NCI-H510A treated with DMSO at 0.1 percent for 48 hours (cell line): ENCODE measurements around the gene DMAC2L.
"Not testable (repeated sequence)": the region's sequence is repeated elsewhere in the genome, so short reads cannot be mapped to it uniquely, and the experiment has no call there.

ENCODE experiments used
- DNase-seq: peaks from one replicate; lab custom pipeline; 2025; lab: John Stamatoyannopoulos, UW

The DMAC2L gene

GRCh38 chr14:50311972-50312733 is at the start of gene DMAC2L, which contains the start of gene L2HGDH:
DMAC2L (plus strand) TSS chr14:50312324; CDS start chr14:50321488, 9,164 bp downstream.
L2HGDH (minus strand) TSS chr14:50312229; CDS start chr14:50312150, 79 bp downstream.
- DNase-seq, result peak; percentile 95

GRCh38 chr14:50262865-50263264 is 49.3 kb upstream of the DMAC2L start:
- no peak for DNase-seq

GRCh38 chr14:50263321-50263720 is 48.8 kb upstream of the DMAC2L start:
- DNase-seq, result no peak

- no peak for DNase-seq
Observed at GRCh38 chr14:50265029-50265428, 47.1 kb upstream of the DMAC2L start.

- no peak for DNase-seq
Observed at GRCh38 chr14:50270932-50271331, 41.2 kb upstream of the DMAC2L start.

GRCh38 chr14:50272498-50272897 is 39.6 kb upstream of the DMAC2L start:
- DNase-seq, result no peak

GRCh38 chr14:50285861-50286260 is 26.3 kb upstream of the DMAC2L start:
- DNase-seq, result no peak

- no peak for DNase-seq
Observed at GRCh38 chr14:50288146-50288545, 24.0 kb upstream of the DMAC2L start.

GRCh38 chr14:50290306-50290705 is 21.8 kb upstream of the DMAC2L start:
- DNase-seq, result no peak

GRCh38 chr14:50299585-50299984 is 12.5 kb upstream of the DMAC2L start:
- DNase-seq, result no peak

GRCh38 chr14:50301914-50302313 is 10.2 kb upstream of the DMAC2L start:
- DNase-seq, result no peak

- peak; percentile 12 for DNase-seq
Observed at GRCh38 chr14:50303744-50304471, 8.2 kb upstream of the DMAC2L start.

GRCh38 chr14:50308363-50308915 is 3.7 kb upstream of the DMAC2L start:
- no peak for DNase-seq

- no peak for DNase-seq
Observed at GRCh38 chr14:50310445-50310844, 1.7 kb upstream of the DMAC2L start.

GRCh38 chr14:50311337-50311971 is 670 bp upstream of the DMAC2L start:
- peak; percentile 91 for DNase-seq

- peak; percentile 82 for DNase-seq
Observed at GRCh38 chr14:50312734-50313054, 570 bp downstream of the DMAC2L start.

GRCh38 chr14:50314098-50314497 is 2.0 kb downstream of the DMAC2L start:
- DNase-seq, result not testable (repeated sequence)

- DNase-seq, result peak; percentile 25
Observed at GRCh38 chr14:50318031-50318626, 6.0 kb downstream of the DMAC2L start.

GRCh38 chr14:50319293-50319692 is 7.2 kb downstream of the DMAC2L start:
- no peak for DNase-seq

- no peak for DNase-seq
Observed at GRCh38 chr14:50319721-50320120, 7.6 kb downstream of the DMAC2L start.

GRCh38 chr14:50320283-50320682 is 8.2 kb downstream of the DMAC2L start:
- DNase-seq, result no peak

GRCh38 chr14:50321009-50321660 is 9.0 kb downstream of the DMAC2L start:
- peak; percentile 90 for DNase-seq
